HG03280 (cell line): ENCODE results near the gene TCF7L1.
"Not testable (repeated sequence)": the region's sequence is repeated elsewhere in the genome, so short reads cannot be mapped to it uniquely, and the experiment has no call there.

Experiments used
- ATAC-seq: cut with Tn5 transposase; IDR thresholded peaks from one replicate; pipeline ENCODE4 v1.9.1; 2021; ENCODE audit warnings: mild to moderate bottlenecking, moderate library complexity; ENCODE audit not compliant: unreplicated experiment

Gene TCF7L1

DNA sequence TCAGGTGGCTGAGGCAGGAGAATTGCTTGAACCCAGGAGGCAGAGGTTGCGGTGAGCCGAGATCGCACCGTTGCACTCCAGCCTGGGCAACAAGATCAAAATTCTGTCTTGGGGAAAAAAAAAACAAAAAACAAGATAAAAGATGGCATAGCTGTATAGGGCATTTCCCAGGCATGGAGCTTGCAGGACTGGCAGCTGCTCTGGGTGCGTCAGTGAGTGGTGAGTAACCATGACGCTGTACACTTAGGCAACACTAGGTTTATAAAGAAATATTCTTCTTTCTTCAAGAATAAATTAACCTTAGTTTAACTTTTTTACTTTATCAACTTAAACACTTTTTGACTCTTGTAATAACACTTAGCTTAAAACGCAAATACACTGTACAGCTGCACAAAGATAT, 179.2 kb downstream of the TCF7L1 start:
- ATAC-seq: no peak

DNA sequence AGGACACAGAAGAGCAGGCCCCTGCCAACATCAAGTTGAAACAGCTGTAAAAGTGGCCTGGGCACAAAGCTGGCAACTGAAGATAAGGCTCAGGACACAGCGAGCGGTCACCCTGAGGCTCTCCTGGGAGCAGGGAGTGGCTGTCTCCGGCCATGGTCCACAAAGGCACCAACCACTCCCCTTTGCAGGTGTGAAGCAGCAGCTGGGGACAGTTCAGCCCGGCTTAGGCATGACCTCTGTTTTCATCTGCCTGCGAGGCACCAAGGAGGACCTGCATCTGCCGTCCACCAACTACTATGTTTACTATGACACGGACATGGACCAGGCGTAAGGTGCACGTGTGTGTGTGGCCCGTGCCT, 181.7 kb downstream of the TCF7L1 start:
- ATAC-seq: no peak

DNA sequence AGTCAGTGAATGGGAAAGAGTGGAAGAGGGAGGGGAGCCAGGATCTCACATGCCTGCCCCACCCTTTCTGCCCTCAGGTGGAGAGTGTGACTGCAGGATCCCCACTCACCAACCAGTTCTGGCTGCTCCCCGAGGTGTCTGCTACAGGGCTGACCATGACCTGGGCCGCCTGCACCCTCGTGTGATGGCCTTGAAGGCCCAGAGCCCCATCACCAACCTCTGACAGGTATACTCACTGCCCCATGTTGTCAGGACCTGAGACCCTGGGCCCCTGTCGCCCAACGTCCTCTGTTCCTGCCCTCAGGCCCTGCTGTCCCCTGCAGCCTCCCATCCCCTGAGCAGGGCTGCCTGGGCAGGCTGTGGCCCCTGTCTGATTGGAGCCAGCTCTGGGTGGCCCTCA, 182.7 kb downstream of the TCF7L1 start:
- ATAC-seq: not testable (repeated sequence)

DNA sequence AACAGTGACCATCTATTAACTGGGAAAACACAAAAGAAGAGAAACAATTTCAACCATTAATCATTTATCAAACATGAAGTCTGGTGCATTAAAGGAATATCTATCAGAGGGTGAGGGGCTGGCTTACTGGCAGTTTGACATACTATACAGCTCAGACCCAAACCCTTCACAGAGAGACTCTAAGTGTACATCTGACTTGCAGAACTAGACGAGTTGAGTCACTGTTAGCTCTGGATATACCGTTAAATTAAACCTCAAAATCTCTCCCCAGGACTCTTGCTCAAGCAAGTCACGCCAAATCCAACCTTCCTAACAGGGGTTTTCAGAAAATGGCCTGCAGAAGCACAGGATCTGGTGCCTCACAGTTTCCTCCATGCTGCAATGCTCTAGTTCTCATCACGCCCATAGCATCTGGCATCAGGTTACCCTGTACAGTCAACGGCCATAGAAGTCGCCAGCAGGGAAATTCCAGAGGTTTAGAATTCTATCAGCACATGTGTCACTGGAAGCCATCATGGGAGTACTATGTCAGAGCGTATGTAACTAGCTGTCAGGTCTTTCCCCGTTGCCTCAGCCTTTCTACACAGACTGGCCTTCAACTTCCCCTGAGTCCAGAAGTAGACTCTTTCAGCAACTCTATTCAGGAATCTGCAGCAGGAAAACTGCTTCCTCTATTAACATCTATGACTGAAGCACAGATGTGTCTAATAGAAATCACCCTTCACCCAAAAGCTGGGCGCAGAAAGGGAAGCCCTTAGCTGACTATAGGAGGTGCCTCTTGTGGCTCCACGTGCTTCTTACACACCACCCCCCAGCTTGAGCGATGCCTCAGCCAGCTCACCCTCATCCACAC, 185.3 kb downstream of the TCF7L1 start:
- ATAC-seq: no peak

DNA sequence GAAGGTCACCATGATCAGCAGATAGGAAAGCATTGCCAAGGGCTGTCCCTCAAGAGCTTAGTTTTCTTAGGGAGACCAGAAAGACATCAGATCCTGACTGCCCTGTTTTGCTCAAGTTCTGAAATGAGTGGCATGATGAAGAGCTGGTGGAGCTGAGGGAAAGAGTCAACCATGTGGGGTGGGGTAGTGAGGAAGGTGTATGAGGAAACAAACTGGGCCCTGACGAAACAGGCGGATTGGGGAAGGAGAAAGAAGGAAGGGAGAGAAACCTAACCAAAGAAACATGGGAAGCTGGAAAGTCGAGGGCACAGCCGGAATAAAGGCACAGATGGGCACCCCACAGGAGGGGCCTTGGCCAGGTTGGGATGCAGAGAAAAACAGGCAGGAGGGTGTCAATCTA, 186.6 kb downstream of the TCF7L1 start:
- no peak for ATAC-seq

DNA sequence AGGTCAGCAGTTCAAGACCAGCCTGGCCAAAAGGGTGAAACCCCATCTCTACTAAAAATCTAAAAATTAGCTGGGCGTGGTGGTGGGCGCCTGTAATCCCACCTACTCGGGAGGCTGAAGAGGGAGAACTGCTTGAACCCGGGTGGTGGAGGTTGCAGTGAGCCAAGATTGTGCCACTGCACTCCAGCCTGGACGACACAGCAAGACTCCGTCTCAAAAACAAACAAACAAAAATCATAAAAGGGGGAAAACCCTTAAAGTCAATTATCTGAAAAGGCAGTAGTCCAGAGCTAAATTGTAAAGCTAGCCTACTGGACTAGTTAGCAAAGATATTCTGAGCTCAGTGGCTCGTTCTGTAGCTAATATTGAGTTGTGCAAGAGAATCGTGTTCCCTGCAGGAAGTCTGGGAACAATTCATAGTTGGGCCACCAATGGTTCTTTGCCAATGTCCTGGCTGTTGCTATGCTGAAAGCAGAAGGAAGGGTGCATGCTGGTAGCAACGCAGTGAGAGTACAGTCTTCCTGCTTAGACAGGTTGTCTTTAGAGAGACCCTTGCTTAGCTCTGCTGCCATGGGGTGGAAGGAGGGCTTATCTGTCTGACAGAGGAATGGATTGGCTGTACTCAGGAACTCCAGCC, 190.3 kb downstream of the TCF7L1 start:
- ATAC-seq: no peak

DNA sequence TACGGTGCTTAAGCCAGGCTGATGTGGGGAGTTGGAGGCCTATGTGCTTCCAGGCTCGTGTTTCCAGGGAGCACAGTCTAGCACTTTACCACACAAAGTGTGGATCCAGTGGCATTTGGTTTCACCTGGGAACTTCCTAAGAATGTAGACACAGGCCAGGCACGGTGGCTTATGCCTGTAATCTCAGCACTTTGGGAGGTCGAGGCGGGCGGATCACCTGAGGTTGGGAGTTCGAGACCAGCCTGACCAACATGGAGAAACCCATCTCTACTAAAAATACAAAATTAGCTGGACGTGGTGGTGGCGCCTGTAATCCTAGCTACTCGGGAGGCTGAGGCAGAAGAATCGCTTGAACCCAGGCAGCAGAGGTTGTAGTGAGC, 190.8 kb downstream of the TCF7L1 start:
- not testable (repeated sequence) for ATAC-seq

DNA sequence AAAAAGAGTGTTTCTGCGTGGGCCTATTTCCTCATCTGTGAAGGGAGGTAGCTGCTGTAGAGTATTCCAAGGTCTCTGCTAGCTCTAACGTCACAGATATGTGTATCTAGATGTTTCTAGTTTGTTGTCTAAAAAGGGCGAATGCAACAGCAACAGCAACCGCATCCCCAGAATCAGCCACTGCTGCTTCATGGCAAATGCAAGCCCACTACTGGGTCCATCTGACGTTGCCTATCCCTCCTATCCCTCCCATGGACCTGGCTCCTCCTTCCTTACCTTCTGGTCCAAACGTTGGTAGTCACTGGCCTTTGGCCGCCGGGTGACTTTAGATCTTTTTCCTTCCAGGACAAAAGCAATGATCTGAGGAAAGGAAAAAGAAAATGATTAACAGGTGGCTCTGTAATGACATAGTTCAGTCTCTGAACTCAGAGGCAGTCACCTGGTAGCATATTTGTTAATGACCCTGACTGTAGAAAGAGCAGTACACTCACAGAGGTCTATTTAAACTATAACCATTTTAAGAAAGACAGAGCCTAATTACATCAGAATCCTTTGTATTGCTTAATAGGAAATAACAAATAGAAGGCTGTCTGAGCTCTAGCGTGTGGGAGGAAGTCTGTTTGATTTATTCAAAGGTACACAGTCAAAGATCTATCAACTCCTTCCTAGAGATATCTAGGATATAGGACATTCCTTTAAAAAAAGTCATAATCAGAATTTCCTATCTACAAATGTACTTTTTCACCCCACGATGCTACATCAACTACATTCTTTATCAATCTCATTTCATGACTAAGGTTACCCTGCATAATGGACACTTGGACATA, 191.7 kb downstream of the TCF7L1 start:
- ATAC-seq: no peak

DNA sequence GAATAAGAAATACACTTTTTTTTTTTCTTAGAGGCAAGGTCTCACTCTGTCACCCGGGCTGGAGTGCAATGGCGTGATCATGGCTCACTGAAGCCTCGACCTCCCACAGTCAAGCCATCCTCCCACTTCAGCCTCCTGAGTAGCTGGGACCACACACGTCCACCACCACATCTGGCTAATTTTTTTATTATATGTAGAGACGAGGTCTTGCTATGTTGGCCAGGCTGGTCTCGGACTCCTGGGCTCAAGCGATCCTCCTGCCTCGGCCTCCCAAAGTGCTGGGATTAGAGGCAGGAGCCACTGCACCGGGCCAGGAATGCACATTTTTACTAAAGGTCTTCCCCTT, 192.2 kb downstream of the TCF7L1 start:
- ATAC-seq: no peak

DNA sequence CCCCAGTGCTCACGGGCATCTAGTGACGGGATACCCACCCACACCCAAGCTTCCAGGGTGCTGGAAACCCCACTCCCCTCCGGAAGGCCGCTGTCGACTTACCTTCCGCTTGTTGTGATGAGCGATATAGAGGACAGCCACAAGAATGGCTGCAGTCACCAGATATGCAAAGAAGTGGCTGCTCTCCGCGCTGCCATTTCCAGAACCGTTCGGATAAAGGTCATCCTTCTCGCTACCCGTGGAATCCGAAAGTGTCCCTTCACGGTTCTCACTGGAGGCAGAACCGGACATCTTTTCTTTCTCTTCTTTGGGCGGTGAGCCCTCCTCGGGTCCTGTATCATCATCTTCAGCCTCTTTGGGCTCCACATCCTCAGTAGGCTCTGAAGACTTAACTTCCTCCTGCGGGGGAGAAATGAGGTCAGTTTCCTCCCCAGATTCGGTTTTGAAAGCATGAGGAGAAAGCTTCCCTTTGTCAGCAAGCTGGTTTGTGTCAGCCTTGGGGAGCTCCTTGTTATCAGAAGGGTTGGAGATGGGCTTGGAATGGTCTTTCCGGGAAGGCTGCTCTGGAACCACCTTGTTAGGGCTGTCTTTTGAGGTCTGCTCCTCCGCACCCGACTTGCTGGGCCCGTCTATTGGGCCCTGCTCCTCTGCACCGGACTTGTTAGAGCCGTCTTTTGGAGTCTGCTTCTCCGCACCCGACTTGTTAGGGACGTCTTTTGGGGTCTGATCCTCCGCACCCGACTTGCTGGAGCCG, 193.4 kb downstream of the TCF7L1 start:
- ATAC-seq: peak; percentile 34

DNA sequence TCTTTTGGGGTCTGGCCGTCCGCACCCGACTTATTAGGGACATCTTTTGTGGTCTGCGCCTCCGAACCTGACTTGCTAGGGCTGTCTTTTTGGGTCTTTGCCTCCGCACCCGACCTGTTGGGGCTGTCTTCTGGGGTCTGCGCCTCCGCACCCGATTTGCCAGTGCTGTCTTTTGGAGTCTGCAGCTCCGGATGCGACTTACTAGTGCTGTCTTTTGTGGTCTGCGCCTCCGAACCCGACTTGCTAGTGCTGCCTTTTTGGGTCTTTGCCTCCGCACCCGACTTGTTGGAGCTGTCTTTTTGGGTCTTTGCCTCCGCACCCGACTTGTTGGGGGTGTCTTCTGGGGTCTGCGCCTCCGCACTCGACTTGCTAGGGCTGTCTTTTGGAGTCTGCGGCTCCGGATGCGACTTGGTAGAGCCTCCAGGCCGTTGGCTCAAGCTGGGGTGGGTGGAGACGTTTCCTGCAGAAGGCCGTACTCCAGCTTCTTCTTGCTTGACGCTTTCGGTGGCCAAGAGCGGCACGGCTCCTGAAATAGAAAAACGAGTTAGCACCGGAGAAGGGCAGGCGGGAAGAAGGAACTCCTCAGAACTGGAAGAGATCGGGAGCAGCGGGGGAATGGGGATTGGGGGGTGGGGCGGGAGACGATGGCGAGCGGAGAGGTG, 194.1 kb downstream of the TCF7L1 start:
- ATAC-seq: peak; percentile 32

DNA sequence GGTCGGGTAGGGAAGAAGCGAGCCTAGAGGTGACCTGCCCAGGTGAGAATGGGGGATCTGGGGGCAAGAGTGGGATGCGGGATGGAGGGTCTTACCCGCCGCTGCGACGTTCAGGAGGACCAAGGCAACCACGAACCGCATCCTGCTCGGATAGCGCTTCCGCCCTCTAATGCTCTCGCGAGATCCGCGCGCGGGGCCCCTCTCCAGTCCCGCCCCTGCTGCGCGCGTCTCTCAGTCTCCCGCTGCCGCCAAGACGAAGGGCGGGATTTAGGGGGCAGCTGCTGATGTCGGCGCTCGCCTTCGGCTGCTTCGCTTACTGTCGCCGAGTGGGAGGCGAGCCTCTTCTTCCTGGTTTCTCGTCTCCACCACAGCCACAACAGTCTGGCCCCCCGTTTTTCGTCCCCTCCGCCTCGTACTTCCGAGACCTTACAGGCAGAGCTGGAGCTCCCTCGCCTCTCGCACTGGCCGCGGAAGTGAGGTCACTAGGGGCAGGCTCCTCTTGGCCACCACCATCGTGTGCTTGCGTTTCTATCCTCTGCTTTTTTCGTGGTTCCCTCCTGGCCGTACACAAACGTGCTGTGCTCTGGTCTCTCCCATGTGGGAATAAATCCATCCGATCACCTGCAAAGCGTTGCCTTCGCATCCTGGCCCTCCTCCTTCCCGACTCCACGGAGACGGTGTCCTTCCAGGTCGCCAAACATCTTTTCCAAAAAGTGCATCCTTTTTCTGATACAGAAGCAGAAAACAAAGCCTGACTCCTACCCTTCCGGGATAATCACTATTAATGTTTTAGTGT, 194.8 kb downstream of the TCF7L1 start, which contains the start of gene TGOLN2:
TSS of gene TGOLN2 (minus strand) at position 168 of the 796 bp plus-strand sequence. CDS start at position 141, 27 bp downstream.
- peak; percentile 82 for ATAC-seq

DNA sequence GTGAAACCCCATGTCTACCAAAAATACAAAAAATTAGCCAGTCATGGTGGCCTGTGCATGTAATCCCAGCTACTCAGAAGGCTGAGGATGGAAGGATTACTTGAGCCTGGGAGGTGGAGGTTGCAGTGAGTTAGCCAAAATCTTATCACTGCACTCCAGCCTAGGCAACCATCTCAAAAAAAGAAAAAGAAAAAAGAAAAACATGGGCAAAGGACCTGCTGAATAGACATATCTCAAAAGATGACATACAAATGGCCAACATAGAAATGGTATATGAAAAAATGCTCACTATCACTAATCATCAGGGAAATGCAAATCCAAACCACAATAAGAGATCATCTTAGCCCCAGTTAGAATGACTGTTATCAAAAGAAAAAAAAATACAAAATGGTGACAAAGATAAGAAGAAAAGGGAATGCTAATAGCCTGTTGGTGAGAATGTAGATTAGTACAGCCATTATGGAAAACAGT, 196.0 kb downstream of the TCF7L1 start:
- no peak for ATAC-seq

DNA sequence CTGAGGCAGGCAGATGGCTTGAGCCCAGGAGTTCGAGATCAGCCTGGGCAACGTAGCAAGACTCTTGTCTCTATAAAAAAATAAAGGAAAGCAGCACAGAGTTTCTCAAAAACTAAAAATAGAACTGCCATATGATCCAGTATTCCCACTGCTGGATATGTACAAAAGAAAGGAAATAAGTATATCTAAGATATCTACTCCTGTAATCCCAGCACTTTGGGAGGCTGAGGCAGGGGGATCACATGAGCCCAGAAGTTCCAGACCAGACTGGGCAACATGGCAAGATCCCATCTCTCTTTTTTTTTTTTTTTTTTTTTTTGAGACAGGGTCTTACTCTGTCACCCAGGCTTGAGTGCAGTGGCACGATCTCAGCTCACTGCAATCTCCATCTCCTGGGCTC, 196.5 kb downstream of the TCF7L1 start:
- not testable (repeated sequence) for ATAC-seq

DNA sequence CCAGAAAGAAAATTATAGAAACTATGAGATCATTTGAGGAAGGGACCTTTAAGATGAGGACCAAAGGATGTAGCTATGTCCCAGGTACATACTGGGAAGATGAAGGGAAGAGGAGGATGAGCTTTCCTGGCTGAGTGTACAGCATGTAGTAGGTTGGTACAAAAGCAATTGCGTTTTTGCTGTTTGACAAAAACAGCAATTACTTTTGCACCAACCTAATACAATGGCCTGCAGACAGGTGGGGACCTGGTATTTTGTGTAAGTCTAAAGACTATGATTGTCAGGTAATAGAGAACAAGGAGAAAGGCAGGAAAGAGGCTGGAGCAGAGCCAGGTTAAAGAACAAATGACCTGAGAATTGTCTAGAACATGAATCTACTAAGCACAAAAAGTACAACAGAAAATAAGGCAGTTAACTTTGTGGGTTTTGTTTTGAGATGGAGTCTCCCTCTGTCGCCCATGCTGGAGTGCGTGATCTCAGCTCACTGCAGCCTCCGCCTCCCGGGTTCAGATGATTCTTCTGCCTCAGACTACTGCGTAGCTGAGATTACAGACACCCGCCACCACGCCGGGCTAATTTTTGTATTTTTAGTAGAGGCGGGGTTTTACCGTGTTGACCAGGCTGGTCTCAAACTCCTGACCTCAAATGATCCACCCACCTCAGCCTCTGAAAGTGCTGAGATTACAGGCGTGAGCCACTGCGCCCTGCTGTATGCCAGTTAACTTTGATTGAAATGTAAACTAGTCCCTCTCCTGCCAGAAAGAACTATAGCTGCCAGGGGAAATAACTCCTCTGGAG, 197.8 kb downstream of the TCF7L1 start:
- ATAC-seq: no peak

DNA sequence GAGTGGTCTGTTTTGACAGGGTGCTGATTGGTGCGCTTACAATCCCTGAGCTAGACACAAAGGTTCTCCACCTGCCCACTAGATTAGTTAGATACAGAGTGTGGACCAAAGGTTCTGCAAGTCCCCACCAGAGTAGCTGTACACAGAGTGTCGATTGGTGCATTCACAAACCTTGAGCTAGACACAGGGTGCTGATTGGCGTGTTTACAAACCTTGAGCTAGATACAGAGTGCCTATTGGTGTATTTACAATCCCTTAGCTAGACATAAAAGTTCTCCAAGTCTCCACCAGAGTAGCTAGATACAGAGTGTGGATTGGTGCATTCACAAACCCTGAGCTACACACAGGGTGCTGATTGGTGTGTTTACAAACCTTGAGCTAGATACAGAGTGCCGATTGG, 200.7 kb downstream of the TCF7L1 start:
- not testable (repeated sequence) for ATAC-seq

DNA sequence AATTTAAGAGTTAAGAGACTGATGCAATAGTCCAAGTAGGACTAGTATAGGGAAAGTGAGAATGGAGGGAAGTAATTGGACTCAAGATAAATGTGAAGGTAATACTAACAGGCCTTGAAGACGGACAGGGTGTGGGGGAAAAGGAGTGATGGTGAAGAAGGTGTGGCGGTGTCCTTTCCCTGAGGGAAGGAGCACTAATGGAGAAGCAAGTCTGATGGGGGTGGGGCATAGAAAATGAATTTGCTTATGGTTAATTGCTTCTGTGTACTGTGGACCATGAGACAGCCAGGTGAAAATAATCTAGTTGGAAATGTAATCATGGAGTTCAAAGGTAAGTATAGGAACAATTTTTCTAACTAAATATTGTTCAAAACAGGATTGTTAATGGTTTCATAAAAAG, 201.7 kb downstream of the TCF7L1 start:
- ATAC-seq: no peak

DNA sequence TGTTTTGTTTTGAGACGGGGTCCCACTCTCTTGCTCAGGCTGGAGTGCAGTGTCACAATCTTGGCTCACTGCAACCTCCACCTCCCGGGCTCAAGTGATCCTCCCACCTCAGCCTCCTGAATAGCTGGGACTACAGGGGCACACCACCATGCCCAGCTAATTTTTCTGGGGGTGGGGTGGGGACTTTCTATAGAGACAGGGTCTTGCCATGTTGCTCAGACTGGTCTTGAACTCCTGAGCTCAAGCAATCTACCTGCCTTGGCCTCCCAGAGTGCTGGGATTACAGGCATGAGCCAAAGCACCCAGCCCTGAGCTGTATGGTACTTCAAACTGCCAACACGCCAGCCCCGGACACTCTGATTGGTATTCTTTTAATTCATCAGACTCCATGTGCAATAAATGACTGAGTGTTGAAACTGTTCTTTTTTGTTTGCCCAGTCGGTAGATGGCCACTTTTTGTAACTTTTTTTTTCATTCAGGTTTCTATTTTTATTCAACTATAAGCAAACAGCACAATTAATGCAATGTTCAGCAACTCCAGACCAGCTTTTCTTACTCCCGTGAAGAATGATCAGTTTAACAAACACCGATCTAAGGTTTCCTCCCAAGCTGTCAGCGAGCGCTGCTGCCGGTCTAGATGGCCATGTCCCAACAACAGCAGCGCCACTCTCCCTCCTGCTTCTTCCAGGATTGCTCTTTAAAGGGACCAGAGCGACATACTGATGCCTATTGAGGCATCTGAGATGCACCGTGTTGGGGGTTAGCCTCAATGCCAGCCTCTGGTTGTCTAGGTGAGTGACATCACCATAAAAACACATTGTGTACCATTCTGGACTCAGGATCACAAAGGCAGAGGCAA, 207.1 kb downstream of the TCF7L1 start:
- ATAC-seq: no peak
